Stimulated activated effector memory CD8-positive, alpha-beta T cell treated with anti-CD3 and anti-CD28 coated beads, Interleukin-12 subunit alpha, Interleukin-12 subunit beta, amount 100 ng/mL, for 72 hours (primary cell): Measurements from ENCODE around the gene ADAM33.

Experiments
- ATAC-seq: fragments of 150-1000 bp; cut with Tn5 transposase; 2 replicates; pipeline ENCODE4 v1.10.0; 2021
- DNase-seq, 2 donors: peaks; one replicate each; pipeline ENCODE4 v3.0.0; 2021 to 2022; ENCODE audit warnings: low spot score in 2 of 2
- H3K27ac Mint-ChIP-seq: one replicate; pipeline ENCODE4 v1.8.0; 2022; ENCODE audit warnings: mild to moderate bottlenecking, mixed read lengths
- H3K36me3 Mint-ChIP-seq: one replicate; pipeline ENCODE4 v1.8.0; 2022; ENCODE audit warnings: mild to moderate bottlenecking, mixed read lengths
- H3K4me1 Mint-ChIP-seq: one replicate; pipeline ENCODE4 v1.8.0; 2022; ENCODE audit warnings: mixed read lengths
- H3K4me3 Mint-ChIP-seq: one replicate; pipeline ENCODE4 v1.8.0; 2022; ENCODE audit warnings: mild to moderate bottlenecking, mixed read lengths
- H3K9me3 Mint-ChIP-seq: one replicate; pipeline ENCODE4 v1.8.0; 2022; ENCODE audit warnings: mixed read lengths

Gene ADAM33

GRCh38 chr20:3630429-3630828 lies 51.4 kb downstream of the ADAM33 start:
- no peak overlapping the region for H3K4me3 Mint-ChIP-seq
- DNase-seq: no peak
- H3K4me1 Mint-ChIP-seq: no peaks in the 10 kb centered on the region
- no peak overlapping the region for H3K27ac Mint-ChIP-seq
- no peak for ATAC-seq
- no peaks in the 10 kb centered on the region for H3K9me3 Mint-ChIP-seq
- peaks cover 6% of the 10 kb centered on the region for H3K36me3 Mint-ChIP-seq

GRCh38 chr20:3629893-3630292 lies 51.9 kb downstream of the ADAM33 start:
- no peak for ATAC-seq
- Mint-ChIP-seq H3K36me3 (peaks cover 6% of the 10 kb centered on the region), H3K4me3 (no peak overlapping the region), H3K9me3 (no peaks in the 10 kb centered on the region), H3K4me1 (no peaks in the 10 kb centered on the region), H3K27ac (no peak overlapping the region)
- no peak for DNase-seq

- H3K4me3 Mint-ChIP-seq: no peak overlapping the region
- DNase-seq (no peak), ATAC-seq (no peak)
- H3K9me3 Mint-ChIP-seq: no peaks in the 10 kb centered on the region
- H3K4me1 Mint-ChIP-seq: no peaks in the 10 kb centered on the region
- peaks cover 6% of the 10 kb centered on the region for H3K36me3 Mint-ChIP-seq
- H3K27ac Mint-ChIP-seq: no peak overlapping the region
These were observed 53.1 kb downstream of the ADAM33 start for GRCh38 chr20:3628502-3629314.

GRCh38 chr20:3627476-3627875 lies 54.3 kb downstream of the ADAM33 start:
- peak overlapping the region; percentile 24 for H3K27ac Mint-ChIP-seq
- no peaks in the 10 kb centered on the region for H3K9me3 Mint-ChIP-seq
- no peaks in the 10 kb centered on the region for H3K4me1 Mint-ChIP-seq
- DNase-seq (no peak), ATAC-seq (no peak)
- H3K36me3 Mint-ChIP-seq: peaks cover 6% of the 10 kb centered on the region
- H3K4me3 Mint-ChIP-seq: no peak overlapping the region

- Mint-ChIP-seq H3K4me3 (no peak overlapping the region), H3K9me3 (no peaks in the 10 kb centered on the region), H3K36me3 (peaks cover 6% of the 10 kb centered on the region), H3K27ac (no peak overlapping the region), H3K4me1 (no peaks in the 10 kb centered on the region)
- DNase-seq (no peak), ATAC-seq (no peak)
These were observed 59.4 kb downstream of the ADAM33 start for GRCh38 chr20:3622406-3622805.

- Mint-ChIP-seq H3K36me3 (peaks cover 3% of the 10 kb centered on the region), H3K4me3 (no peak overlapping the region), H3K4me1 (no peaks in the 10 kb centered on the region), H3K9me3 (no peaks in the 10 kb centered on the region), H3K27ac (no peak overlapping the region)
- no peak for ATAC-seq
- no peak for DNase-seq
These were observed 60.7 kb downstream of the ADAM33 start for GRCh38 chr20:3621111-3621510.
